Uterus (tissue), 2 donors: ENCODE data around the gene RBM10.

ENCODE experiments used
- CTCF ChIP-seq, 4 experiments: fragments of 200-600 bp in 2 of 4; fragments of 450-650 bp in 2 of 4; sonication (generic) in 2 of 4; IDR thresholded peaks; one replicate each; pipeline ENCODE4 v1.5.1; 2016 to 2019; ENCODE audit warnings: antibody characterized with exemption in 4 of 4, mild to moderate bottlenecking in 2 of 4, moderate library complexity in 1 of 4
- POLR2A ChIP-seq, 2 donors: fragments of 450-650 bp; IDR thresholded peaks; one replicate each; pipeline ENCODE4 v1.6.1; 2016; ENCODE audit warnings: antibody characterized with exemption in 2 of 2, mild to moderate bottlenecking in 1 of 2, moderate library complexity in 1 of 2

- TF ChIP-seq CTCF (IDR thresholded peaks at IDR 0.05), result no peak
- no peak for TF ChIP-seq POLR2A (IDR thresholded peaks at IDR 0.05)
Measured at GRCh38 chrX:47230136-47230868, 85.3 kb downstream of the RBM10 start.
